GM21423 (cell line): ENCODE data around the gene CNTLN.
A peak's percentile ranks its signal among the peaks of the same experiment; 100 is the strongest.
"Not testable (repeated sequence)": the region's sequence is repeated elsewhere in the genome, so short reads cannot be mapped to it uniquely, and the experiment has no call there.

Experiments used
- ATAC-seq: cut with Tn5 transposase; IDR thresholded peaks from one replicate; pipeline ENCODE4 v1.9.1; 2021; ENCODE audit warnings: mild to moderate bottlenecking, moderate library complexity; ENCODE audit not compliant: unreplicated experiment

Gene CNTLN

DNA sequence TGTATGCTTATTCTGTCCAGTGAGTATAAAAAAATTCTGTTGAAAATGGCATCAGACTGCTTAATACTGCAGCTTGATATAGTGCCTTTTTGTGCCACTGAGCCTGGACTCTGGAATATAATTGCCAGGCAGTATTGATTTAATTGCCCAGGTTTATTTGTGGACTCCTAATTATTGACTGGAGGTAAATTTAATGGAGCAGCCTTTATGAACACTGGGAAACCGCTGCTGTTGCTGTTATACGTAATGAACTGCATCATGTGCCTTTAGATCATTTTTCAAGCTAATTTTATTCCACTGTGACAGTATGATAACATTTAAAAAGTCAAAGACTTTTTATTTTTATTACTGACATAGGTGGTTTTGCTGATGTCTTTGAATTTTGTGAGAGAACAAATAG lies 353.8 kb downstream of the CNTLN start:
- ATAC-seq = no peak

DNA sequence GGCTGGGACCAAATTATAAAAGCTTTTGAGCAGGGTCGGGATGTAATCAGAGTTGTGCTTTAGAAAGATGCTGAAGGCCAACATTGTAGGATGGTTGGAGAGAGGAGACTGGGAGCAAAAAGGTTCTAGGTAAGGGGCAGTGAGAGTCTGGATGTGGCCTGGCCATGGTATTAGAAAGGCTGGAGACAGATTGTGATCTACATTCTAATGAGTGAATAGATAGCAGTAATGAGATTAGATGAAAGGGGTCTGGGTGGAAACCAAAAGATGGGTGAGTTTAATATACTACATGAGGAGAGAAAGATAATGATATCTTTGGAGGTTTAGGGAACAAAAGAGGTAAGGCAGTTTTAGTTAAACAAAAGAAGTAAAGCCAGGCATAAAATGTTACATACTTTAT lies 355.3 kb downstream of the CNTLN start:
- no peak for ATAC-seq

DNA sequence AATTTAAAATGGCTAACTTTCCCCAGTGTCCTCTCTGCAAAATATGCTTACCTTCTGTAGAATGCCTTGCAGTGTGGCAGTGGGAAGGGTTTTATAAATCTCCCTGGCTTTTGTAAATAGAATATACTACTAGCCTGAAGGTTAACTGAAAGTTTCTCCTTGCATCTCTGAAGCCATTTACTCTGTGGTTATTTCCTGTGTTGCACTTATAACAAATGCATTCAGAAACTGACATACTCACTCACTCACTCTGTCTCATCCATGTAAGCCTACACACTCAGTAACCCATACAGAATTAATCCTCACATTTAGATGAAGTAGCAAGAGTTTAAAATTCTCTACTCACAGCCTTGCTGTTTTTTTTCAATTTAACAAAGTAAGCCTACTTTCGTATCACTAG lies 356.9 kb downstream of the CNTLN start:
- no peak for ATAC-seq

DNA sequence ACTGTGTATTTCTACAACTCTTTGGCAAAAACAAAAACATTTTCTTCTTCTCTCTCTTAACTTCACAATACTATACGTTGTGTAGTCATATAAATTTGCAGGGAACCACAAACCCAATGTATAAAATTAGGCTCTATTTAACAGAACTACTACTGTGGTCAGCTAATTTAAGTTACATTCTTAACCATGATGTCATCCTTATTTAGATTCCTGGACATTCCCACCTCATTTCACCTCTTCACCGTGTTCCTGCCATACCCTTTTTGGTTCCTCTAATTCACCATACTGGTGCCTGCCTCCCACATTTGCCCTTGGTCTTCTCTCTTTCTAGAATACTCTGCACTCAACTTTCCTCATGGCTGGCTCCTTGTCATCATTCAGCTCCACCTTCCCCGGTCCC lies 368.4 kb downstream of the CNTLN start:
- no peak for ATAC-seq

DNA sequence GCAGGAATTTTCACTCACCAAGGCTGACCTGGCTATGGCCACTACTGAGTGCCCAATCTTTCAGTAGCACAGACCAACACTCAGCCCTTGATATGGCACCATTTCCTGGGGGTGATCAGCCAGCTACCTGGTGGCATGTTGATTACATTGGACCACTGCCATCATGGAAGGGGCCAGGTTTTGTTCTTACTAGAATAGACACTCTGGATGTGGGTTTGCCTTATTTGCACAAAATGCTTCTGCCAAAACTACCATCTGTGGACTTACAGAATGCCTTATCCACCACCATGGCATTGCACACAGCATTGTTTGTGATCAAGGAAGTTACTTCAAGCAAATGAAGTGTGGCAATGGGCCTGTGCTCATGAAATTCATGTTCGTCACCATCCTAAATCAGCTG lies 374.3 kb downstream of the CNTLN start:
- ATAC-seq = no peak

DNA sequence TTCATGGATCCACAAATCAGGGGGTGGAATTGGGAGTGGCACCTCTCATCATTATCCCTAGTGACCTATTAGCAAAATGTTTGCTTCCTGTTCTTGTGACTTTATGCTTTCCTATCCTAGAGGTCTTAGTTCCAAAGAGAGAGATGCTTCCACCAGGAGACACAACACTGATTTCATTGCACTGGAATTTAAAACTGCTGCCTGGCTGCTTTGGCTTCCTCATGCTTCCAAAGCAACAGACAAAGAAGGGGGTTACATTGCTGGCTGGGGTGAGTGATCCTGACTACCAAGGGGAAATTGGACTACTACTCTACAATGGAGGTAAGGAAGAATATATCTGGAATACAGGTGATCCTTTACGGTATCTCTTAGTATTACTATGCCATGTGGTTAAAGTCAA lies 374.9 kb downstream of the CNTLN start:
- ATAC-seq = no peak

DNA sequence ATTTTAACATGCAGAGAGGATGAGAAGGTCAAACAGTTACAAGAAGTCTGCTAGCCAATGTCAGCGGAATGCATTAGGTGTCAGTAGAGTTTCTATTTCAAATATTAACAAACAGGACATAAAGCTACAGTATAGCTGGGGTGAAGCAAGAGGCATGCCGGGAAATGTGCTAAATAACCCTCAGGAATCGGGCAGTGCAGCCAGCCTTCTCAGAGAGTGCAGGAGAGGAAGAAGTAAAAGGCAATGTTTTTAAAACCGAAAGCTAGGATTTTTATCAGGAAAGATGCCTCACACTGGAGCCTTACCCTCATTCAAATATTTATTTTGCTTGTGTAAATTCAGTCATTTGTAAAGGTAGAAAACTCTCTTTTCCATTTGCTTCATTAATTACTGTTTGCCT lies 384.9 kb downstream of the CNTLN start:
- ATAC-seq = no peak

DNA sequence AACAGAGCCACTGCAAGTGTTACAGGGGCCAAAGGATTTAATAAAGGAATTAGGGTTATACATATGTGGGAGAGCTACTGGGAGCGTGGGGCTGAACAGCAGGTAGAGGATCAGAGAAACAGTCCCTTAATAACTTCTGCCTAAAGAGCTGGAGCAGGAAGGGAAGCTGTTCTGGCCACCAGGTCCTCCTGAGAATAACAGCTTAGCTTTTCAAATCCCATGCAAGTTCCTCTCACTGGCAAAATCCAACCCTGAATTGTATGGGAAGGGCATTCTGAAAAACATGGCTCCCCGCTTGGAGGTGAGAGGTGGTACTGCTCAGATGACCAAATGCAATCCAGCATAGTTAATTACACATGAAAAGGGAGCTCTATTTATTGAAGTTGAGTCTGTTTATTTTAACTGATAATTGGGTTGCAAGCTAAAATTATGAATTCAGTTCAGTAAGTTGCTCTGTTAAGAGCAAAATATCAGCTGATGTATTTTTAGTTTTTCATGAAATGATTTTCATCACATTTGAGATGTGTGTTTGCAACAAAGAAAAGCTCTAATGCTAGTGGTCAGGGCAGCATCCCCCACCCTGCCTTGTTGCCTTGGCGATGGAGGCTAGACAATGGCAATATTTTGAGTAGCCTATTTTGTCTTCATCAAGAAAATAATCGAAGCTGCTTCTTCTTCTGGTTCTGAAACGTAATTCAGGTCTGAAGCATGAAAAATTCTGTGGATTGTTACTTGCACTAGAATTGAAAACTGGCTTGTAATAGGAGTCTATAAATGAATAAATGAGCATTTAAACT lies 385.6 kb downstream of the CNTLN start:
- no peak for ATAC-seq

DNA sequence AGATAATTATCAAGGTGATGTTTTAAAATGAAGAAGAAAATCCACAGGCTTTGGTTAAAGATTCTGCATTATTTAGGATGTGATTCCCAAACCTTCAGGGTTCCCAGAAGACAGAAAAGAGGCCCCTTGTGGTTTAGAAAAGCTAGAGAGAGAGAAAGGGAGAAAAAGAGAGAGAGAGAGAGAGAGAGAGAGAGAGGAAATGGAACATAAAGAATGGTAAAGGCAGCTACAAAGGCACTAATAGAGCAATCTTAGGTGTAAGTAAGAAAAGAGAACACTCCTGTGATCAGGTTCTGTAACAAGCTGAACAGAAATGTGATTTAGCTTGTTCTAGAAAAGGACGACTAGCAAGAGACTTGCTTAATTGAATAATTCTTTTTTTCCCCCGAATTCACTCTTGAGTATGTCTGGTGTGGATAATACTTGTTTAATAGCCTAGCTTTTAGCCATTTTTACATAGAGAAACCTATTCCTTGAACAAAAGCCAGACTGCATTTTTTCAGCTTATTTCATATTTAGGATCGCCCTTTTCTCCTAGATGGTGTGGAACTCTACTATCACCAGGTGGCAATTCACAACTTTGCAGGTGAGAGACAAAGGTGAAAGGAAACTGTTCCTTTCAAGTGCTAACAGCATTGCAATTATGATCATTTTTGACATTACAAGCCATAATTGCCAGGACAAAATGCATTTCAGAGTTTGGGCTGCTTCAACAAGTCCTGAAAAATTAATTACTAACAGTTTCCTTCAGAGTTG lies 386.4 kb downstream of the CNTLN start:
- ATAC-seq = no peak

DNA sequence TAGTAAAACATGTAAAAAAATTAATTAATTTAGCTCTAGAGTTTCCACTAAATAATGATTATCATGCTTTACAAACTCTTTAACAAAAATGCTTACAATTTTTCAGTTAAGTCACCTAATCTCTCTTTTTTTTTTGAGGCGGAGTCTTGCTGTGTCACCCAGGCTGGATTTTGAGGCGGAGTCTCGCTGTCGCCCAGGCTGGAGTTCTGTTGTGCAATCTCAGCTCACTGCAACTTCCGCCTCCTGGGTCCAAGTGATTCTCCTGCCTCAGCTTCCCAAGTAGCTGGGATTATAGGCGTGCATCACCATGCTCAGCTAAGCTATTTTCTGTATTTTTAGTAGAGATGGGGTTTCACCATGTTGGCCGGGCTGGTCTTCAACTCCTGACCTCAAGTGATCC lies 391.9 kb downstream of the CNTLN start:
- ATAC-seq = not testable (repeated sequence)

DNA sequence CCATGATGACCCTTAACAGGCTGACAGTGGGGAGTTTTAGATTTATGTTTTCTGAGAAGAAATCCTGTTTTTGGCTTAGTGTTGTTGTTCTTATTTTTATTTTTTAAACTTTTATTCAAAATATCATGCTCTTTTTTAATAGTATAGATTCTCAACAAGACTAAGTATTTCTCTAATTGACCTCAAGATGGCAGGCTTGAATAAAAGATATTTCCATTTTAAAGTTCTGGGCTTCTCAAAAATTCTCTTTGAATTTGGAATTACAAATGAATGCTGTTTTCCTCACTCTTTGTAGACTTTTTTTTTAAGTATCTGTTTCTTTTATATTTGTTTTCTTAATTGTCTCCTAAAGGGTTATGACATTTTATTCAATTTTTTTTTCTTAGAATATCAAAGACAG lies 394.0 kb downstream of the CNTLN start:
- ATAC-seq = no peak

DNA sequence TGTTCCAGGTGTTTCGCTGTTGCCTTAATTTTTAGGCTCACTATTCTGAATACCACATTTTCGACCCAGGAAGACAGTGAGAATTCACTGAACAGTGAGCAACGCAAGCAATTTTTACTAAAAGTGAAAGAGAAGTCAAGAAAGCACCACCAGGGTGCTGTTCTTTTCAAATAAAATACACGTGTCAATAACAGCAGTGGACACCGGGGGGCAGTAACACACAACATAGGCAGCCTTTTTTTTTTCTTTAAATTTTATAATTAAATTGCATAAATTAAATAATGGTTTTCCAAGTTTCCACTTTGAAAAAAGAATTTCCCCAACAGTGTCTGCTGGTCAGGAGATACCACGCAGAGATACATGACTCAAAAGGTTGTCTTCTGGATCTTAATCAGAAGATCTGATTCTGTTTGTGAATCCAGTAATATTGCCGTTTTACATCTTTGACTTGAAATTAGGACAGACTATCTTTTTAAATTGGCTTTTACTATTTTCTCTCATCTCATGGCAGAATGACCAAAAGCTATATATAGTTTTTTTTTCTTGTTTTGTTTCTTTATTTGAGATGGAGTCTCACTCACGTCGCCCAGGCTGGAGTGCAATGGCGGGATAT lies 396.9 kb downstream of the CNTLN start:
- peak; percentile 75 for ATAC-seq

DNA sequence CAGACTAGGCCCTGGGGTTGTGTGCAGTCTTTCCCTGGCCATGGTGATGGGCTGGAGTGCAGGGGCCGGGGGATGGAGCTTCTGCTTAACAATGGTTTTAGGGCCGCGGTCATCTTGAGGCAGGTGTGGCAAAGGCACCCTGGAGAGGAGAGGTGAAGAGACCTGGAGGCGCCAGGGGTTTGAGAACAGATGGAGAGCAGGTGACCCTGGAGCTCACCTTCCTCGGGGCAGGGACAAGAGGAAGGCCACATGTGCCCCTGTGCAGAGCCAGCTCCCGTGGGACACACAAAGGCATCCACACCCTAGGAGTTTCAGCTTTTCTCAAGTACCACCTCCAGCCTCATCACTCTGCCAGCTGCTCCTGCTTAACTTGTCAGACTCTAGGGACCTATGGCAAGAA lies 397.6 kb downstream of the CNTLN start:
- no peak for ATAC-seq

DNA sequence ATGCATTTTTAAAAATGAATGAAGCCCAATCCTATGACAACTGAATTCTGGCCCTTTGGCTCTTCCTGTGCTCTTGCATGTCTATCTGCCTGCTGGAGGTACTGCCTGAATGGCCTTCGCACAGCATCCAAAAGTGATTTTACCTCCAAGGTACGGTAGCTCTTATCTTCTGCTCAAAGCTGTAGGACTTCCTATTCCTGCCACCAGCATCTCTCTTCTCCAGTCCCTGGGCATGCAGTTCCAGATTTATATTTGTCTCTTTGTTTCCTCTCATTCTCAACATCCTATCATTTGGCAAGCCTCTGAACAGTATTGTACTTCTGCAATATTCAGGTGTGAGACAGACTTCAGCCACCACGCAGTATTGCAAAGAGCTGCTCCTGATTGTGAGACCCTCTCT lies 400.3 kb downstream of the CNTLN start:
- no peak for ATAC-seq

DNA sequence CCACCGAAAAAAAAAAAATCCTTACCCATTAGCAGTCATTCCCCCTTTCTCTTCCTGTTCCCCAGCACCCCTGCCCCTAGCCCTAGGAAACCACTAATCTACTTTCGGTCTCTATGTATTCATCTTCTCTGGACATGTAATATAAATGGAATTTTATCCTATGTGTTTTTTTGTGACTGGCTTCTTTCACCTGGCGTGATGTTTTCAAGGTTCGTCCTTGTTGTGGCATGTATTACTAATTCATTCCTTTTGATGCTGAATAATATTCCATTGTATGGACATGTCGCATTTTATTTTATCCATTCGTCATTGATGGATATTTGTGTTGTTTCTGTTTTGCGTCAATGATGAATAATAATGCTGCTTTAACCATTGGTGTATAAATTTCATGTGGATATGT lies 401.2 kb downstream of the CNTLN start:
- ATAC-seq = no peak

DNA sequence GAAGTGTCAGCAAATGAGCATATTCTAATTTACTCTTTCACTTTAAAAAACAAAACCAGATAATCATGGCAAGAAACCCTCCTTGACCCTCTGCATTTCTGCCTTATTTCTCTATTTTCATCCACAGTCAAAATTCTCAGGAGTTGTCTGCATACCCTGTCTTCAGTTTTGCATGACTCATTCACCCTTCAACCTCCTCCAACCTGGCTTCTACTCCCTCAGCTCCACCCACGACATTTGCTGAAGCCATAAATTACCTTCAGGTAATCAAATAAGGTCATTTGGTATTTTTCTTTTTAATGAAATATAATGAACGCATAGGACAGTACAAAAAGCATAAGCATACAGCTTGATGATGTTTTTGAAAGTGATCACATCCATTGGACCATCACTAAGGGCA lies 416.2 kb downstream of the CNTLN start:
- ATAC-seq = no peak
